Adipose tissue (tissue), 3 donors: Measurements from ENCODE around the gene CUL7. TPM values are rescaled to one million over a fixed set of nuclear protein-coding genes. Genes with fewer than 3 reads are reported as not detected.

Experiments used
- H3K27ac ChIP-seq: one replicate; pipeline ENCODE4 v1.5.1; 2013; ENCODE audit warnings: low read depth, low read length
- WGBS, 3 donors: extraction: QIAGEN DNeasy Blood & Tissue Kit; methylation state at CpG; one replicate each; pipeline ENCODE4 v1.1.7; 2013; 5-methylcytosine and 5-hydroxymethylcytosine counted together
- polyA plus RNA-seq, 3 donors: library from polyadenylated mRNA; stranded (reverse); fragments of 200-250 nt; gene quantifications; one replicate each; pipeline ENCODE4 v1.2.3, GENCODE V29; 2013
- donor health status: healthy with polysubstance abuse.
- donor health status: Bipolar disorder and iron deficiency.
- donor health status: healthy.

CUL7 gene
- polyA plus RNA-seq, 3 donors: 8.9 to 9.6 (median 9.3) TPM

DNA sequence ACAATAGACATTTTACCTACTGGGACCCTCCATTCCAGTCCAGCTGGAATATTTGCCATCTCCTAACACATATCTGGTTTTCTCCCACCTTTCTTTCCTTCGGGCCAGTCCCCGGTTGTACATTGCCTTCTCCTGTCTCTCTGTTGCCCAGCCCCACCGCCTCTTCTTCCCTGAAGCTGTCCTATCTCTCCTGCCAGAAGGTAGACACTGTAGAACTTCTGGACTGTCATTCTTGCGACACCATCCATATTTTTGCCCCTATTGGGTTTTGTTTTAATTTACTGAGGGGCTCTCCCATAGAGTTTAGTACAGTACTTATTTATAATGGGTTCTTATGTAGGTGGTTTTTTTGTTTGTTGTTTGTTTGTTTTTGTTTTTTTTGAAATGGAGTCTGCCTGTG, 27.4 kb upstream of the CUL7 start:
- 92 to 94% (median 94%) methylated on average over 4 of the region's 4 CpGs for WGBS, 3 donors
- H3K27ac ChIP-seq: no peak overlapping the region

DNA sequence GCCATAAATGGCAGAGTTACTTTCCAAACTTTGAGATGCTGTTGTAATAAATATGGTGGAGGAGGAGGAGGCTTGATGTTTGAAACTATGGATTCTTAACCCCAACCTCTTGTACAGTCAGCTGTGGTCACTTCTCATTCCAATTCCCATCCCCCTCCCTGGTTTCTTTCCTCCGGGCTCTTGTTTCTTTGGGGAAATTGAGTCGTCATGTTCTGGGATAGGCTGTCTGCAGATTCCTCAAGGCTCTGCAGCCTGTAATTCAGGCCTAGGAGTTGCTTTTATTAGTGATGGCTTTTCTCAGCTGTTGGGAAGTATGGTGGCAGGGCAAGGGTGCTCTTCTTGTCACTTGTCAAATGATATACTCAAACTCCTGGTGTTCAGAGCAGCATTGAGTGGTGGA, 25.0 kb upstream of the CUL7 start:
- WGBS, 3 donors: 84 to 95% (median 94%) methylated on average over 2 of the region's 2 CpGs

DNA sequence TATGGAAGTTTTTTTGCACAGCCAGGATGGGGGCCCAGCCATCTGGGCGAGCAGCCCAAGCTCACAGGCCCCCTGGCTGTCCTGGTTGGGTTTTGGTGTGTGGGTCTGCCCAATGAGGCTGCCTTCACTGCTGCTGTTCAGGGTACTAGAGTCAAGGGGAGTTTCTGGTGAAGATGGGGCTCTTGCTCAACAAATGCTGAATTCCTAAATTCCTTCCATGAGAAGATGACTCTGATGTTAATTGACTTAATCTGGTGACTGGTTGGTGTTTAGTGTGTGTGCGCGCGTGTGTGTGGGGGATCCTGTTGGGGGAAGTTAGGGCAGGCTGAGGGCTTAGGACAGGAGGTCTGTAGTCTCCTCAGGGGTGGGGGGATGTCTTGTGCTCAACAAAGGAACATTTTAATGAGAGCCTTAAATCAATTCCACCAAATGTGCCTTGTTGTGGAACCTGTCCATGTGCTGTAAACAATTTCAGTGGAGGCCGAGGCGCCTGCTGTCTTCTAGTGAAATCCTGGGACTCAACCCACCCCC, 24.4 kb upstream of the CUL7 start:
- 92 to 93% (median 93%) methylated on average over 6 of the region's 6 CpGs for WGBS, 3 donors
- H3K27ac ChIP-seq: no peak overlapping the region

More for the DNA sequence above, 25.0 kb upstream of the CUL7 start:
- no peak overlapping the region for H3K27ac ChIP-seq

DNA sequence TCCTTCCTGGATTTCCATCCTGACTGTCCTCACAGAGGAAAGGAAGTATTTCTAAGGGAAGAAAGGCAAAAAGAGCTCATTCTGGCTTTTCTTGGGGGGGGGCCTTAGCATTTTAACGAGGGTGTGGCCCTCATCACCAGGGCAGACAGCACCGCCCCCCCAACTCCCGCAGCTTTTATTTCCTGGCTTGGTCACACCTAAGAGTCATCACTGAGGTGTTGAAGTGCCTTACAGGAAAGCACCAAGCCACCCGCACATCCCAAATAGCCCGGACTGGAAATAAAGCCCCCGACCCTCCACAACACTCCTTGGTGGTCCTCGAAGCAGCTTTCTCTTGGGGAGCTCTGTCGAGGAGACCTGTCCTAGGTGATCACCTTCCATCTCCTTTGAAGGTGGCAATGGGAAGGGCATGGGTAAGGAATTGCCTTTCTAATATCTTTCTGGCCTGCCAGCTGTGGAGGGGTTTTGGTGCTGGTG, 23.7 kb upstream of the CUL7 start:
- WGBS, 3 donors: 42 to 46% (median 46%) methylated on average over 8 of the region's 8 CpGs
- H3K27ac ChIP-seq: no peak overlapping the region

DNA sequence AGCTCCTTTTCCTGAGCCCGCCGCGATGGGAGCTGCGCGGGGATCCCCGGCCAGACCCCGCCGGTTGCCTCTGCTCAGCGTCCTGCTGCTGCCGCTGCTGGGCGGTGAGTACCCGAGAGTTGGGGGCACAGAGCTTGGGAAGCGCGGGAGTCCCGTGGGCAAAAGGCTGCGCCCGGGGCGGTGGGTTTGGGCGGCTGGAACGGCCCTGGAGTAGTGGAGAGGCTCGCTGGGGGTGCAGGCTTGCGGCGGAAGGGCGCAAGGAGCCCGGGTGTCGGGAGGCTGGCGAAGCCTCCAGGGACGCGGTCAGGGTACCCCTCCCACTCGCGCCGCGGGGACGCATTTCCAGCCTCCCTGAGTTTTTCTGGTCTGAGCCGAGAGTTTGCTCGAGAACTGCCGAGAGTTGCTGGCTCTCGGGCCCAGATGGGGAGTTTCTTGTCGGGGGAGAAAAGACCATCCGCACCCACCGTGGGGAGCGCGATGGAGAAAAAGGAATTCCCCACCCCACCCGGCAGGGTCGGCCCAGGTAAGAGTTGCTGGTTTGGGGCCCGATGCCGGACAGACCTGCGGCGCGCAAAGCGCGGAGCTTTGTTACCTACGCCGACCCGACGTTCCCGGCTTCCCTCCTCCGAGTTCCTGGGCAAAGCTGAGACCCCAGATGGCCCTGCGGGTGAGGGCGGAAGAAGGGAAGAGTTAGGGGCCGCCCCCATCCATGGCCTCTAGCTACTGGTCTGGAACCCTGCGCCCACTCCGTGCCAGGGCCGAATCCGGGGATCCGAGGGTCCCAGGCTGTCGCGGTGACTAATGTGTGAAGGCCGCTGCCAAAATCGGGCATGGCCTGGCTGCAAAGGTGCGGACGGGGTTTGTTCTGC, 23.0 kb upstream of the CUL7 start:
- 1% methylated on average over 68 to 72 of the region's 72 CpGs for WGBS, 3 donors
- no peak overlapping the region for H3K27ac ChIP-seq

DNA sequence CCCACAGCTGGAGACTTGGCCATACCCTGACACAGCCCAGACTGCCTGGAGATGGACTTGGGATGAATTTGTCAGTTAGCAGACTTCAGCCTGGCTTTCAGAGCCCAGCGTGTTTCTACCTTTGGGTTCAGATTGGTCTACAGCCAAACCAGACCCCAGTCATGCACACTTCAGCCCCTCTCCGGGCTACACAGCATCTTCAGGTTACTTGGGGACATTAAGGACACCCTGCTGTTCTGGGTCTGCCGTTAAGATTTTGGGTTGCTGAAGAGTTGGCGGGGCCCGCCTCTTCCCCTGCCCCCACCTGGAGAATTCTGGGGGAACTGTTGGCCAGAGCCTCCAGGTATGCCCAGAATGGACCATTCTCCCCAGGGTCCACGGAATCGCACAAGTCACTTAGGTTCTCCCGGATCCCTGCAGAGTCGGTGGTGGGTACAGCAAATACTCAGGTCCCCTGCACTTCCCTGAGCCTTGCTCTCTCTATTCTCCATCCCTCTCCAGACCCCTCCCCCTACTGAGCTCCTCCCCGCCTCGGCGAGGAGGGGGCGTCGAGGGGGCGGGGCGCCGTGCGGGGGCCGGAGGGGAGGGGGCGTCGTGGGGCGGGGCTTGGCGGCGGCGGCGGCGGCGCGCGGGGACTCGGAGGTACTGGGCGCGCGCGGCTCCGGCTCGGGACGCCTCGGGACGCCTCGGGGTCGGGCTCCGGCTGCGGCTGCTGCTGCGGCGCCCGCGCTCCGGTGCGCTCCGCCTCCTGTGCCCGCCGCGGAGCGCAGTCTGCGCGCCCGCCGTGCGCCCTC, 22.2 kb upstream of the CUL7 start, which contains the start of gene PTK7:
TSS of gene PTK7 (plus strand) at position 645 of the 794 bp plus-strand sequence. CDS start 175 bp downstream, outside the sequence.
- 3 to 7% (median 6%) methylated on average over 32 to 60 of the region's 60 CpGs for WGBS, 3 donors

DNA sequence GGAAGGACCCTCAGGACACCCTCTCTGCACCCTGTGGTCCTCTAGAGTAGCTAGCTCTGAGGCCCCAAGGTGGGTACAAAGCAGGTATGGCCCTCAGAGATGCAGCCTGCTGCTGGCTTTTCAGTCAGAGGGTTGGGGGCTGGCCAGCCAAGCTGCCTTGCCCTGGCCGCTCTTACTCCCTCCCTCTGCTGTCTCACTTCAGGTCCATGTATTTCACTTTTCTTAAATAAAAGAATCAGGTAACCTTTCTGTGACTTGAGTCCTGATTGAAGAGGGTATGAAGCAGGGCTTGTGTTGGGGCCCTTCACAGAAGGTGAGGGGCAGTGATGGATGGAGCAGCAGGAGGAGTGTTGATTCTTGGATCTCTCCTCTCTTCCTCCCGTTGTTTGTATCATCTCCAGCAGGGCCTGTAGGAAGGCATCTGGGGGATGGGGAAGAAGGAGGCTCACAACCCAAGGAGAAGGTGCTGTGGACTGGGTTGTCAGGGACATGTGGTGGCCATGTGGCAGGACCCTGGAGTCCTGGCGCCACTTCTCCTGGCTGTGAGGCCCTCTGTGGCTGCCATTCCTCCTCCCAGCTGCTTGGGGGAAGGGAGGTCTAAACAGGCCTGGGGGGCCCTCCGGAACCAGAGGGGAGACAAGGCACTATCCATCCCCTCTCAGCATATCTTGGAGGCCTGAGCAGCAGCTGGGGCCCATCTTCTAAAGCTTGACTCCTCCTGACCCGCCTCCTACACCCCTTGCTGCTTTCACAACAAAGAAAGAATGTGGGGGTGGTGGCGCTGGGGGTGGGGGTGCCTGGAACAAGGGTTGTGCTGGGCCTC, 21.4 kb upstream of the CUL7 start:
- H3K27ac ChIP-seq: no peak overlapping the region
- 56 to 73% (median 57%) methylated on average over 6 of the region's 6 CpGs for WGBS, 3 donors

More for the DNA sequence above, 22.2 kb upstream of the CUL7 start, which contains the start of gene PTK7:
- no peak within 1 kb of the TSS for H3K27ac ChIP-seq

DNA sequence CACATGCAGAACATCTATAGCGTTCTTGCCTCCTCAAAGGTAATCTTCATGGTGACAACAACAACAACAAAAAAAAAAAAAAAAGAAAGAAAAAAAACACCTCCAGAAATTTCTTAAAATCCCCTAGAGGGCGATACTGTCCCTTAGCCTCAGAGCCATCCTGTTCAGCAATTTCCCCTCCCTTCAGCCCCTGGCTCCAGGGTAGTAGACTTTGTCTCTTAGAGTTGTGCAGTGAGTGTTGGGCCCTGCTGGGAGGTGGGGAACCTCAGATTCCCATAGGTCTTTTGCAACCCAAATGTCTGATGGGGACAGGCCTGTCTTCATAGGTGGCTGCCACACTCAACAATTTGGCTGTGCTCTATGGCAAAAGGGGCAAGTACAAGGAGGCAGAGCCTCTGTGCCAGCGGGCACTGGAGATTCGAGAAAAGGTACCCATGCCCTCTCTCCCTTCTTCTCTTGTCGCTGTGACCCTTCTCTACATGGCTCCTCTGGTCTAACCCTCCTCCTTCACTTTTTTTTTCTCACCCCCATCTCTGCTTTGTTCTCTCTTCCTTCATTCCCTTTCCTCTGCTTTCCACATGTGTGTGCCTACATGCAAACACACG, 16.5 kb upstream of the CUL7 start:
- WGBS, 3 donors: 56 to 70% (median 67%) methylated on average over 6 of the region's 6 CpGs
- no peak overlapping the region for H3K27ac ChIP-seq

DNA sequence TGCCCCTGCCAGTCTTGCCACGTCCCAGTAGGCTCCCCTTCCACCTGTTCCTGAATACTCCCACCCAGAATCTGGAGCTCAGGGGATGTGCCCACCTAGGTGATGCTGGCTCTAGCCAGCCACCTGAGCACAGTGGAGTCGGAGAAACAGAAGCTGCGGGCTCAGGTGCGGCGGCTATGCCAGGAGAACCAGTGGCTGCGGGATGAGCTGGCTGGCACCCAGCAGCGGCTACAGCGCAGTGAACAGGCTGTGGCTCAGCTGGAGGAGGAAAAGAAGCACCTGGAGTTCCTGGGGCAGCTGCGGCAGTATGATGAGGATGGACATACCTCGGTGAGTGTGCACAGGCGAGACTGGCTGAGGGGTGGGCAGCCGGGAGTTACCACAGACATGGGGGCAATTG, 9.2 kb upstream of the CUL7 start:
- no peak overlapping the region for H3K27ac ChIP-seq
- WGBS, 3 donors: 92 to 95% (median 93%) methylated on average over 12 of the region's 12 CpGs

DNA sequence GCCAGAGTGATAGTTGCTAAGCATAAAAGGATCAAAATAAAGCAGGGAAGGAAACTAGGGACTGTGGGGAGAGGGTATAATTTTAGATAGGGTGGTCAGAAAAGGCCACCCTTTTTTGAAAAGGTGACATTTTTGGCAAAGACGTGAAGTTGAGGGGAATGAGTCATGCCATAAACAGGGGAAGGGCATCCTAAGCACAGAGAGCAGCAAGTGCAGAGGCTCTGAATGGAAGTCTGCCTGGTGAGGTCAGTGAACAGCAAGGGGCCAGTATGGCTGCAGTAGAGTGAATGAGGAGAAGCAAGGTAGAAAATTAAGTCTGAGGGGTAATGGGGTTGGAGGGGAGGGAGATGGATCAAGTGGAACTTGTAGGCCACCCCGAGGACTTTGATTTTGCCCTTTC, 8.2 kb upstream of the CUL7 start:
- no peak overlapping the region for H3K27ac ChIP-seq

DNA sequence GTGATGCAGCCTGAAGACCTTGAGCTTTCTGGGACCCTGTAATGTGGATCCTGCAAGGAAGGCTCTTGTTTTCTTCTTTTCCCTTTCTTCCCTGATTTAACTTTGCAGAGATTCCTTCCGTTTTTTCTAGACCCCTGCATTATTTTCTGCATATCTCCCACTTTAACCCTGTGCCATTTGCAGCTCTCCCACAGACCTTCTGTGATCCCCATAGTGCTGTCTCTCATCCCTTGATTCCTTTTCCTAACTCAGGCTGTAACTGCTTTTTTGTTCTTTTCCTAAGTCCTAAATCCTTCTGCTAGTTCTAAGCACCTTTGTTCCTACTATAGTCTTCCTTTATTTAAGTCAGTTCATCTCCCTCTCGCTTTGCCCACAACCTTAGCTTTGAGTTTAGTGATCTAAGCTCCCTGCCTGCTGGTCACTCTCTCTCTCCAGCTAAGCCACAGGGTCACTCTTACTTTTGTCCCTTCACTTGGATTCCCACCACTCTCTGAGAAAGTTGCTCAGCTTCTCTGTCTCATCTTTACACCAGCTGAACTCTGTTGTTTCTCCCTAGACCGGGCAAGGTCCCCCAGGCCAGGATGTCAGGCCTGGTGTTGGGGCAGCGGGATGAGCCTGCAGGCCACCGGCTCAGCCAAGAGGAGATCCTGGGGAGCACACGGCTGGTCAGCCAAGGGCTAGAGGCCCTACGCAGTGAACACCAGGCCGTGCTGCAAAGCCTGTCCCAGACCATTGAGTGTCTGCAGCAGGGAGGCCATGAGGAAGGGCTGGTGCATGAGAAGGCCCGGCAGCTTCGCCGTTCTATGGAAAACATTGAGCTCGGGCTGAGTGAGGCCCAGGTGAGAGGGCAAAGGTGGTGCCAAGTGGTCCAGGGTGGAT, 7.3 kb upstream of the CUL7 start:
- H3K27ac ChIP-seq: no peak overlapping the region
- 65 to 90% (median 81%) methylated on average over 12 of the region's 12 CpGs for WGBS, 3 donors

More for the DNA sequence above, 8.2 kb upstream of the CUL7 start:
- WGBS, 3 donors: 77 to 86% (median 84%) methylated on average over 2 of the region's 2 CpGs

DNA sequence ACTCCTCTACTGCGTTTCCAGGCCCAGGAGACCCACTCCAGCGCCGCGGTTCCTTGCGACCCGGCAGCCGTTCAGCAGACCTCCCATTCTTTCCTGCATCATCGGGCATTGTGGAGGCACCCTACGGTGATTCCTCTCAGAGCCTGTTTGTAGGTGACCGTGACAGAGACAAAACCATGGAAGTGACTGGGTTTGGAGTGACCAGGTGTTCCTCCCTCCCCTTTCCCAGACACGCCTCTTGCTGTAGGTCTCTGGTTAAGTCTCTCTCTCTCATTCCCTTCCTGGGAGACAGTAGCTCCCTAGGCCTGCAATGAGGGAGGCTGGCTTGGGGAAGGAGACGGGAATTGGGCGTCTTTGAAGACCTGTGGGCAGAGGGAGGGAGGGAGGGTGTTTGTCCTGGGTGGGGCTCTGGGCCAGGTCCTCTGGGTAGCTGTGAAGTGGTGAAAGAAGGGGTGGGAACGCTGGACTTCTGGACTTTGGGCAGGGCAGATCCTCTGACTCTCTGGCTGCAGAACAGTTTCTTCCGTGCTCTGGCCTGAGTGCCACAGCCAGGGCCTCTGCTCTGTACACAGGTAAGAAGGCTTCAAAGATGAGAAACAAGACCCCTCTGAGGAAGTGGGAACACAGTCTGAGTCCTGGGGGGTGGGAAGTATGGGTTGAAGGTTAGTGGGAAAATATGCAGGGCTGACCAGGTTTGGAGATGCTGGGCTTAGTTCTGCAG, 6.5 kb upstream of the CUL7 start:
- 6 to 15% (median 11%) methylated on average over 15 of the region's 15 CpGs for WGBS, 3 donors
- H3K27ac ChIP-seq: no peak overlapping the region

DNA sequence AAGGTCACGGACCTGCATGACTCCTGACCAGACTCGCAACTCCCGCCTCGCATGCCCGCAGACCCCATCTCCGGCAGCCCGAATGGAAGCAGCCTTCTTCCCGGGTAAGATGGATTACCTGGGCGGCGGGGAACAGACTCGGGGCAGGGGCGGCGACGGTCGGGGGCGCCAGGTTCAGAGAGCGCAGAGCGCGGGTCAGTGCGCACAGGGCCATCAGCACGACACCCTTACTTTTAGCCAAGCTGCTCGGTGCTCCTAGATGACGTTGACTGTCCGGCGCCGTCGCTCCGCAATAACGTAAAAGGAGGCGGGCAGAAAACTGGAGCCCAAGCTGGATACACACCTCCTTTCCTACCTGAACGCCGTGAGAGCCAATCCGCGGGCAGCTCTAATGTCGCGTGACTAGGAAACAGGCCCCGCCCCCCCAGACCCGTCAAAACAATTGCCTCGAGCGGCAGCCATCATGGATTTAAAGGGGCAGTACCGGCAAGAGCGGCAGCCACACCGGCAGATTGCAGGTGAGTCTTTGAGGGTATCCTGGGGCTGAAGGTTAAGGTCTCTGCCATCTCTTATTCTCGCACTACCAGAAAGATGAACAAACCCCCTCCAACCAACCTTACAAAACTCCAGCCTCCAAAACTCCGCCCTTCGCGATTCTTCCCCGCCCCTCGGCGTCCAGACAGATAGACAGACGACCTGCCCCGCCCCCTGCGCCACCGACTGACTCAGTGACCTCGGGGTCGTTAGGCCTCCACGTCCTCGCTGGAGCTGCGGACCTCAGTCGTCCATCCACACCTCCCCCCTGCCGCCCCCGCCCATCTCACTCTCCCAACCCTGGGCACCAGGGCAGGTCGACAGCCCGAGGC, 5.8 kb upstream of the CUL7 start, which contains the start of the genes KLC4 and MRPL2:
TSS of gene KLC4 (plus strand) at position 464 of the 866 bp plus-strand sequence. CDS start 1,705 bp downstream, outside the sequence.
TSS of gene MRPL2 (minus strand) at position 267 of the 866 bp plus-strand sequence. CDS start at position 214, 53 bp downstream.
- WGBS, 3 donors: 0% methylated on average over 64 of the region's 64 CpGs
- H3K27ac ChIP-seq: no peak within 1 kb of the TSS

DNA sequence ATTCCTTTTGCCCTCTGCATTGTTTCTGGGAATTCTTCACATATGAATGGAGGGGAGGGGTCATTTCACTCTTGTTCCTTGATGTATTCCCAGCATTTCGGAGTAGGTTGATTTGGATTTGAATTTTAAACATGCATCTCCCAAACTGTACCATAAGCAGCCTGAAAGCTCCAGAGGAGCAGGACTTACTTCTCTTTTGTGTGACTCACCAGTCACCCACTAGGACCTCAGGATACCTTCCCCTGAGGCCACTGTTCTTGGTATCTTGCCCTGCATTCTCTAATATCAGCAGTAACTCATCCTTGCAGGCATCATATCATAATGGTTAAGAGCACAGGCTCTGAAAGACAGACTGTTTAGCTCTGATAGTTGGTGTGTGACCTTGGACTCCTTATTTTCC, 4.9 kb upstream of the CUL7 start:
- WGBS, 3 donors: 52 to 77% (median 76%) methylated on average over 1 of the region's 1 CpG
- H3K27ac ChIP-seq: no peak overlapping the region

DNA sequence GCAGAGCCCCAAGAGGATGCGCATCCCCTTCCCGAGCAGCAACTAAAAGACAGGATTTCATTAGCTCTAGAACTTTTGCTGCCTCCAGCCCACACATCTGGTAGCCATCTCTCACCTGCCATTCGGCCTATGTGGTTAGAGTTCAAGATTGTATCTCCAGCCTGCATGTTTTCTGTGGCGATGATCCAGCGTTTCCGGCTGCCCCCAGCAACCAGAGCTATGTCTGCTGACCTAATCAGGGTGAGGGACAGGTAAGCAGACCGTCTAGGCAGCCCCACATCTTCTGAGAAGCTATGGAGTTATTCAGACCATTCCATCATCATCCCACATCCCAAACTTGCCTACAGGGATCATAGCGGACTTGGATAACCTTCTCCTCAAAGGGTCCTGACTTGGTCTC, 2.3 kb upstream of the CUL7 start:
- no peak overlapping the region for H3K27ac ChIP-seq
- WGBS, 3 donors: 77 to 89% (median 86%) methylated on average over 8 of the region's 8 CpGs
